HCT116 (cell line): ENCODE results near the gene PEF1. TPM values are rescaled to one million over a fixed set of nuclear protein-coding genes. Genes with fewer than 3 reads are reported as not detected.

Experiments
- ATAC-seq: fragments of 200-7000 bp; cut with Tn5 transposase; 2 replicates; pipeline ENCODE4 v1.9.1; 2020; ENCODE audit warnings: mild to moderate bottlenecking, moderate library complexity
- BruUV-seq: library from RNA; stranded (reverse); fragments of 400-500 nt; replicated peaks from 2 replicates; lab custom pipeline; 2021; lab: Mats Ljungman, UMichigan
- CTCF ChIA-PET: fragments of 300-600 bp; sonication (Branson Sonifier 250); formaldehyde crosslinking; loops from one replicate; lab custom pipeline; 2021; ENCODE audit warnings: antibody characterized with exemption; lab: Charles Lee
- POLR2A ChIA-PET: fragments of 300-600, 350-600 bp; sonication (Branson Sonifier 250); formaldehyde crosslinking; loops from one replicate; lab custom pipeline; 2021; ENCODE audit warnings: antibody characterized with exemption; lab: Charles Lee
- RAD21 ChIA-PET, 2 experiments: fragments of 300-600 bp; sonication (Branson Sonifier 250); formaldehyde crosslinking; loops; one replicate each; lab custom pipeline; 2023; ENCODE audit warnings: low total read pairs in 2 of 2; ENCODE audit not compliant: uncharacterized antibody in 2 of 2, unreplicated experiment in 2 of 2, low non-redundant PET in 1 of 2; lab: Charles Lee
- DNase-seq: peaks from one replicate; pipeline ENCODE4 v3.0.0-alpha.2; 2010; ENCODE audit warnings: low read depth, low spot score
- H2AFZ ChIP-seq: fragments of 200-600 bp; shearing (Covaris generic), sonication (generic); 2 replicates; pipeline ENCODE4 v1.6.1; 2017; ENCODE audit warnings: low read depth, mixed run types, mixed read lengths, antibody characterized with exemption, low read length; ENCODE audit not compliant: poor library complexity, severe bottlenecking
- H3K27ac ChIP-seq: 2 replicates; pipeline ENCODE4 v1.5.1; 2012; ENCODE audit warnings: low read depth, low read length
- H3K27me3 ChIP-seq: fragments of 200-600 bp; sonication (generic); 2 replicates; pipeline ENCODE4 v1.6.1; 2016; ENCODE audit warnings: mixed run types, low read length, mixed read lengths; ENCODE audit not compliant: insufficient read depth
- H3K36me3 ChIP-seq, 2 experiments: fragments of 200-500 bp in 1 of 2; fragments of 200-600 bp in 1 of 2; sonication (Bioruptor generic) in 1 of 2; sonication (generic) in 1 of 2; 2 replicates each; pipeline versions ENCODE4 v1.5.1 to v1.6.1; 2014 to 2016; ENCODE audit warnings: low read length in 2 of 2, inconsistent platforms in 1 of 2, mixed read lengths in 1 of 2, mixed run types in 1 of 2; ENCODE audit not compliant: insufficient read depth in 2 of 2, control insufficient read depth in 1 of 2
- H3K4me1 ChIP-seq, 2 experiments: fragments of 200-600 bp in 1 of 2; sonication (generic) in 1 of 2; 2 replicates each; pipeline versions ENCODE4 v1.5.1 to v1.6.1; 2012 to 2017; ENCODE audit warnings: low read length in 2 of 2, inconsistent platforms in 1 of 2, mild to moderate bottlenecking in 1 of 2, mixed read lengths in 1 of 2, mixed run types in 1 of 2, moderate library complexity in 1 of 2; ENCODE audit not compliant: insufficient read depth in 2 of 2, control insufficient read depth in 1 of 2
- H3K4me2 ChIP-seq: fragments of 200-600 bp; sonication (generic); 2 replicates; pipeline ENCODE4 v1.6.1; 2017; ENCODE audit warnings: mixed run types, low read length, mixed read lengths
- H3K4me3 ChIP-seq, 2 experiments: fragments of 200-600 bp in 1 of 2; sonication (generic) in 1 of 2; replicated peaks in 1 of 2; 2 replicates each; pipeline ENCODE4 v1.5.1; 2011 to 2016; ENCODE audit warnings: low read length in 2 of 2, control low read depth in 1 of 2, low read depth in 1 of 2, mild to moderate bottlenecking in 1 of 2, mixed read lengths in 1 of 2, mixed run types in 1 of 2
- H3K79me2 ChIP-seq: fragments of 200-600 bp; sonication (generic); 2 replicates; pipeline ENCODE4 v1.6.1; 2017; ENCODE audit warnings: mild to moderate bottlenecking, mixed run types, low read length, moderate library complexity, mixed read lengths; ENCODE audit not compliant: insufficient read depth
- H3K9ac ChIP-seq: fragments of 200-600 bp; sonication (generic); 2 replicates; pipeline ENCODE4 v1.6.1; 2016; ENCODE audit warnings: low read length, mixed read lengths
- H3K9me2 ChIP-seq: fragments of 200-600 bp; sonication (generic), shearing (Covaris generic); 2 replicates; pipeline ENCODE4 v1.6.1; 2017; ENCODE audit warnings: mixed run types, mild to moderate bottlenecking, moderate library complexity; ENCODE audit not compliant: insufficient read depth
- H3K9me3 ChIP-seq, 2 experiments: fragments of 200-500 bp in 1 of 2; fragments of 200-600 bp in 1 of 2; sonication (Bioruptor generic) in 1 of 2; sonication (generic) in 1 of 2; 2 replicates each; pipeline ENCODE4 v1.6.1; 2014 to 2017; ENCODE audit warnings: low read length in 2 of 2, mixed read lengths in 2 of 2, inconsistent platforms in 1 of 2, low read depth in 1 of 2, mild to moderate bottlenecking in 1 of 2, mixed run types in 1 of 2, moderate library complexity in 1 of 2; ENCODE audit not compliant: control insufficient read depth in 1 of 2, insufficient read depth in 1 of 2
- H4K20me1 ChIP-seq: fragments of 200-600 bp; sonication (generic), shearing (Covaris generic); 2 replicates; pipeline ENCODE4 v1.6.1; 2017; ENCODE audit warnings: mixed run types, mild to moderate bottlenecking, moderate library complexity; ENCODE audit not compliant: insufficient read depth
- CBX3 ChIP-seq: IDR thresholded peaks from 2 replicates; pipeline ENCODE4 v1.6.1; 2012; ENCODE audit warnings: low read depth
- CTCF ChIP-seq, 3 experiments: fragments of 200-600 bp in 1 of 3; sonication (generic) in 1 of 3; IDR thresholded peaks in 2 of 3; conservative IDR thresholded peaks in 1 of 3; 2 replicates each; pipeline ENCODE4 v1.5.1; 2012 to 2017; ENCODE audit warnings: low read depth in 2 of 3, low read length in 2 of 3, antibody characterized with exemption in 1 of 3, borderline replicate concordance in 1 of 3, control low read depth in 1 of 3, mild to moderate bottlenecking in 1 of 3, mixed read lengths in 1 of 3, mixed run types in 1 of 3, moderate library complexity in 1 of 3; ENCODE audit not compliant: insufficient read depth in 1 of 3
- ELF1 ChIP-seq: IDR thresholded peaks from 2 replicates; pipeline ENCODE4 v1.6.1; 2012; ENCODE audit warnings: low read depth, borderline replicate concordance
- EZH2 ChIP-seq: fragments of 200-600 bp; sonication (generic); IDR thresholded peaks from 2 replicates; pipeline ENCODE4 v1.6.1; 2017; ENCODE audit warnings: antibody characterized with exemption, mixed run types
- EZH2phosphoT487 ChIP-seq: fragments of 200-600 bp; IDR thresholded peaks from 2 replicates; pipeline ENCODE4 v1.6.1; 2018; ENCODE audit warnings: antibody characterized with exemption, borderline replicate concordance
- FOSL1 ChIP-seq: IDR thresholded peaks from 2 replicates; pipeline ENCODE4 v1.6.1; 2012; ENCODE audit warnings: low read depth
- JUND ChIP-seq: IDR thresholded peaks from 2 replicates; pipeline ENCODE4 v1.6.1; 2012
- POLR2A ChIP-seq: IDR thresholded peaks from 2 replicates; pipeline ENCODE4 v1.7.0; 2011; ENCODE audit warnings: borderline replicate concordance; ENCODE audit not compliant: insufficient read depth, insufficient read length; ENCODE audit errors: extremely low read depth
- POLR2AphosphoS5 ChIP-seq: IDR thresholded peaks from 2 replicates; pipeline ENCODE4 v1.6.1; 2011; ENCODE audit warnings: mild to moderate bottlenecking, low read depth, low read length, moderate library complexity
- SIN3A ChIP-seq: IDR thresholded peaks from 2 replicates; pipeline ENCODE4 v1.6.1; 2012; ENCODE audit warnings: low read depth
- SP1 ChIP-seq: IDR thresholded peaks from 2 replicates; pipeline ENCODE4 v1.6.1; 2012; ENCODE audit warnings: low read depth
- SRF ChIP-seq: IDR thresholded peaks from 2 replicates; pipeline ENCODE4 v1.6.1; 2012; ENCODE audit warnings: low read depth
- TCF7L2 ChIP-seq: IDR thresholded peaks from 2 replicates; pipeline ENCODE4 v1.7.0; 2011; ENCODE audit warnings: borderline replicate concordance, inconsistent platforms; ENCODE audit not compliant: insufficient read depth, insufficient read length; ENCODE audit errors: extremely low read depth
- YY1 ChIP-seq: IDR thresholded peaks from 2 replicates; pipeline ENCODE4 v1.6.1; 2011; ENCODE audit warnings: low read length, low read depth, moderate library complexity, mild to moderate bottlenecking; ENCODE audit not compliant: insufficient replicate concordance; ENCODE audit errors: extremely low read depth
- ZFX ChIP-seq: fragments of 450-650 bp; IDR thresholded peaks from 2 replicates; pipeline ENCODE4 v1.6.1; 2017
- intact Hi-C: fragments of 100-400 bp; cut with micrococcal nuclease; formaldehyde crosslinking; loops from 2 replicates; pipeline ENCODE4 v1.10.0; 2022
- total RNA-seq: library from RNA; stranded (reverse); gene quantifications from one replicate; pipeline ENCODE4 v1.2.1, GENCODE V29; 2021; ENCODE audit not compliant: unreplicated experiment
- TF ChIP-seq, protein P1 (sequence below): IDR thresholded peaks from 2 replicates; pipeline ENCODE4 v1.6.1; 2012
- TF ChIP-seq, protein P2 (sequence below): IDR thresholded peaks from 2 replicates; pipeline ENCODE4 v1.6.1; 2011; ENCODE audit warnings: mild to moderate bottlenecking, low read length, moderate library complexity; ENCODE audit not compliant: insufficient replicate concordance; ENCODE audit errors: extremely low read depth
- TF ChIP-seq, protein P3 (sequence below): IDR thresholded peaks from 2 replicates; pipeline ENCODE4 v1.6.1; 2012; ENCODE audit warnings: low read depth

The PEF1 gene
- total RNA-seq, 1 experiment from 2014 or later: 37.6 TPM

DNA sequence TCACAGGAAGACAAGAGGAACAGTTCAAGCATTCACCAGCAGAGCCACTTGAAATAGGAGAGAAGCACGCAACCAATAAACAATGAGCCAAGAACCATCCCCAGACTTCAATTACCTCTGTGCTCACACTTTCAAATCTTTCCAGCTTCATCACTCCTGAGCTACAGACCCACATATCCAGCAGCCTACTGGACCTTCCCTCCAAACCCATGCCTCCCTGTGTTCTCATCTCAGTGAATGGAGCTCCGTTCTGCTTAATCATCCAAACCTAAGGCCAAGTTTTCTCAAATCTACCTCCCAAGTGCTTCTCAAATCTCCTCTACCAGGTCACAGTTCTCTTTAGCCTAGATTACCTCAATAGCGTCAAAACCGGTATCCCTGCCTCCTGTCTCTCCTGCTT lies 3.7 kb downstream of the PEF1 start:
- no TSS peak for BruUV-seq
- no peaks in the 10 kb centered on the region for H3K9me3 ChIP-seq
- no peak overlapping the region for H3K4me3 ChIP-seq
- ATAC-seq (no peak), DNase-seq (no peak)
- H3K9me2 ChIP-seq: no peaks in the 10 kb centered on the region
- intact Hi-C loops: no loop called here
- no peak overlapping the region for H2AFZ ChIP-seq
- H3K27me3 ChIP-seq: no peaks in the 10 kb centered on the region
- no peak overlapping the region for H3K4me2 ChIP-seq
- H3K36me3 ChIP-seq: no peaks in the 10 kb centered on the region
- TF ChIP-seq ELF1: no peak
- TF ChIP-seq, protein P1, sequence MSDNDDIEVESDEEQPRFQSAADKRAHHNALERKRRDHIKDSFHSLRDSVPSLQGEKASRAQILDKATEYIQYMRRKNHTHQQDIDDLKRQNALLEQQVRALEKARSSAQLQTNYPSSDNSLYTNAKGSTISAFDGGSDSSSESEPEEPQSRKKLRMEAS: no peak
- no peak for TF ChIP-seq SIN3A
- TF ChIP-seq ZFX: no peak
- TF ChIP-seq CTCF (IDR thresholded peaks at IDR 0.05 in 2 of 3, conservative IDR thresholded peaks at IDR 0.05 in 1 of 3; ENCODE audit: borderline replicate concordance in 1 of 3, insufficient read depth in 1 of 3, low read depth in 2 of 3, low read length in 2 of 3): no peak
- TF ChIP-seq, protein P2, sequence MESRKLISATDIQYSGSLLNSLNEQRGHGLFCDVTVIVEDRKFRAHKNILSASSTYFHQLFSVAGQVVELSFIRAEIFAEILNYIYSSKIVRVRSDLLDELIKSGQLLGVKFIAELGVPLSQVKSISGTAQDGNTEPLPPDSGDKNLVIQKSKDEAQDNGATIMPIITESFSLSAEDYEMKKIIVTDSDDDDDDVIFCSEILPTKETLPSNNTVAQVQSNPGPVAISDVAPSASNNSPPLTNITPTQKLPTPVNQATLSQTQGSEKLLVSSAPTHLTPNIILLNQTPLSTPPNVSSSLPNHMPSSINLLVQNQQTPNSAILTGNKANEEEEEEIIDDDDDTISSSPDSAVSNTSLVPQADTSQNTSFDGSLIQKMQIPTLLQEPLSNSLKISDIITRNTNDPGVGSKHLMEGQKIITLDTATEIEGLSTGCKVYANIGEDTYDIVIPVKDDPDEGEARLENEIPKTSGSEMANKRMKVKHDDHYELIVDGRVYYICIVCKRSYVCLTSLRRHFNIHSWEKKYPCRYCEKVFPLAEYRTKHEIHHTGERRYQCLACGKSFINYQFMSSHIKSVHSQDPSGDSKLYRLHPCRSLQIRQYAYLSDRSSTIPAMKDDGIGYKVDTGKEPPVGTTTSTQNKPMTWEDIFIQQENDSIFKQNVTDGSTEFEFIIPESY: no peak
- TF ChIP-seq POLR2A: no peak
- no peak for TF ChIP-seq TCF7L2
- no peak for TF ChIP-seq FOSL1
- no peak for TF ChIP-seq CBX3
- no peak for TF ChIP-seq EZH2phosphoT487
- TF ChIP-seq, protein P3, sequence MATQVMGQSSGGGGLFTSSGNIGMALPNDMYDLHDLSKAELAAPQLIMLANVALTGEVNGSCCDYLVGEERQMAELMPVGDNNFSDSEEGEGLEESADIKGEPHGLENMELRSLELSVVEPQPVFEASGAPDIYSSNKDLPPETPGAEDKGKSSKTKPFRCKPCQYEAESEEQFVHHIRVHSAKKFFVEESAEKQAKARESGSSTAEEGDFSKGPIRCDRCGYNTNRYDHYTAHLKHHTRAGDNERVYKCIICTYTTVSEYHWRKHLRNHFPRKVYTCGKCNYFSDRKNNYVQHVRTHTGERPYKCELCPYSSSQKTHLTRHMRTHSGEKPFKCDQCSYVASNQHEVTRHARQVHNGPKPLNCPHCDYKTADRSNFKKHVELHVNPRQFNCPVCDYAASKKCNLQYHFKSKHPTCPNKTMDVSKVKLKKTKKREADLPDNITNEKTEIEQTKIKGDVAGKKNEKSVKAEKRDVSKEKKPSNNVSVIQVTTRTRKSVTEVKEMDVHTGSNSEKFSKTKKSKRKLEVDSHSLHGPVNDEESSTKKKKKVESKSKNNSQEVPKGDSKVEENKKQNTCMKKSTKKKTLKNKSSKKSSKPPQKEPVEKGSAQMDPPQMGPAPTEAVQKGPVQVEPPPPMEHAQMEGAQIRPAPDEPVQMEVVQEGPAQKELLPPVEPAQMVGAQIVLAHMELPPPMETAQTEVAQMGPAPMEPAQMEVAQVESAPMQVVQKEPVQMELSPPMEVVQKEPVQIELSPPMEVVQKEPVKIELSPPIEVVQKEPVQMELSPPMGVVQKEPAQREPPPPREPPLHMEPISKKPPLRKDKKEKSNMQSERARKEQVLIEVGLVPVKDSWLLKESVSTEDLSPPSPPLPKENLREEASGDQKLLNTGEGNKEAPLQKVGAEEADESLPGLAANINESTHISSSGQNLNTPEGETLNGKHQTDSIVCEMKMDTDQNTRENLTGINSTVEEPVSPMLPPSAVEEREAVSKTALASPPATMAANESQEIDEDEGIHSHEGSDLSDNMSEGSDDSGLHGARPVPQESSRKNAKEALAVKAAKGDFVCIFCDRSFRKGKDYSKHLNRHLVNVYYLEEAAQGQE: no peak
- no peak for TF ChIP-seq YY1
- no peak for TF ChIP-seq EZH2
- TF ChIP-seq JUND: no peak
- TF ChIP-seq SRF: no peak
- no peak for TF ChIP-seq POLR2AphosphoS5
- TF ChIP-seq SP1: no peak
- H4K20me1 ChIP-seq: no peaks in the 10 kb centered on the region
- H3K9ac ChIP-seq: no peak overlapping the region
- POLR2A ChIA-PET: no interaction called here
- H3K27ac ChIP-seq: no peak overlapping the region
- RAD21 ChIA-PET: no interaction called here
- CTCF ChIA-PET: interaction anchor here (1.3 kb wide), 2 partner anchors 105 to 148 kb away, joined by 3 to 4 read pairs; no protein-coding TSS in a partner anchor
- peaks cover 75% of the 10 kb centered on the region for H3K79me2 ChIP-seq
- peaks cover 8 to 26% of the 10 kb centered on the region in 2 experiments; a peak in 3 of 4 replicates for H3K4me1 ChIP-seq
